GM12892 (cell line): ENCODE measurements around the gene MALRD1.
"Not testable (repeated sequence)": the region's sequence is repeated elsewhere in the genome, so short reads cannot be mapped to it uniquely, and the experiment has no call there.

Experiments used
- POLR2A ChIP-seq: IDR thresholded peaks from 2 replicates; pipeline ENCODE4 v1.6.1; 2011; ENCODE audit warnings: low read depth, low read length, control low read depth
- POLR2AphosphoS5 ChIP-seq: IDR thresholded peaks from 2 replicates; pipeline ENCODE4 v1.6.1; 2011; ENCODE audit warnings: low read depth, low read length, control low read depth
- TAF1 ChIP-seq: IDR thresholded peaks from 2 replicates; pipeline ENCODE4 v1.6.1; 2011; ENCODE audit warnings: low read depth, mild to moderate bottlenecking, control low read depth, low read length, borderline replicate concordance

DNA sequence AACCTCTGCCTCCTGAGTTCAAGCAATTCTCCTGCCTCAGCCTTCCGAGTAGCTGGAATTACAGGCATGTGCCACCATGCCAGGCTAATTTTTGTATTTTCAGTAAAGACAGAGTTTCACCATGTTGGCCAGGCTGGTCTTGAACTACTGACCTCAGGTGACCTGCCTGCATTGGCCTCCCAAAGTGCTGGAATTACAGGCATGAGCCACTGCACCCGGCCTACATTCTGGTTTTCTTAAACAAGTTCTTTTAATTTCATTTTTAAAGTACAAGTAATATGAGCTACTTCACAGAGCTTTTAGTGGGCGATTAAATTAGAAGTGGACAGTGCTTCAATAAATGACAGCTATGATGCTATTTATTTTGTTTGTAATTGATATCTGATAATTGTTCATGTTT, 721.2 kb downstream of the MALRD1 start:
- TF ChIP-seq POLR2AphosphoS5, TAF1, POLR2A: not testable (repeated sequence)
